ENCODE measurements around the gene PRELID3B.
"Not testable (repeated sequence)": the region's sequence is repeated elsewhere in the genome, so short reads cannot be mapped to it uniquely, and the experiment has no call there.

Gene PRELID3B

GRCh38 chr20:59064214-59064722 lies 21.7 kb upstream of the PRELID3B start:
- Mint-ChIP-seq H3K4me3 (no peak overlapping the region), H3K27ac (no peak overlapping the region), H3K9me3 (no peaks in the 10 kb centered on the region), H3K27me3 (peaks cover 25% of the 10 kb centered on the region), H3K4me1 (no peaks in the 10 kb centered on the region)
- ATAC-seq (no peak), DNase-seq (no peak)

- no peak for DNase-seq
- H3K27me3 Mint-ChIP-seq = peaks cover 25% of the 10 kb centered on the region
- H3K4me3 Mint-ChIP-seq = no peak overlapping the region
- H3K4me1 Mint-ChIP-seq = no peaks in the 10 kb centered on the region
- H3K9me3 Mint-ChIP-seq = no peaks in the 10 kb centered on the region
- ATAC-seq = no peak
- no peak overlapping the region for H3K27ac Mint-ChIP-seq
These were observed 21.0 kb upstream of the PRELID3B start for GRCh38 chr20:59063358-59064213.

DNA sequence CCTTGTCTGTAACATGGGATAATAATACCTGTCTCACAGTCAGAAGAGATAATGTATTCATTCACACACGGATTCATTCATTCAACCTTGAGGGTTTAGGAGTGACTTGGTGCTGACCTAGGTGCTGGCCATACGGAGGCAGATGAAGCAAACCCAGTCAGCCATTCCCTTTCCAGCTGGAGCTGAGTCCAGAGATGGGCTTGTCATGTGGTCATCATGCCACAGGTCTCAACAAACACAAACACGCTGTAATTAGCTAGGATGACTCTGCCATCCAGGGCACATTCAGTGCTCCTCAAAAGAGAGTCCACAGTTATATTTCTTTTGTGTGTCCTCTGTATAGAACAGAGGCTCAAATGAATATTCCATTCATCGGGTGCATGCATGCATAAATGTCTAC lies 19.5 kb upstream of the PRELID3B start:
- Mint-ChIP-seq H3K27ac (no peak overlapping the region), H3K27me3 (peaks cover 17% of the 10 kb centered on the region), H3K4me1 (no peaks in the 10 kb centered on the region), H3K4me3 (no peak overlapping the region), H3K9me3 (no peaks in the 10 kb centered on the region)
- DNase-seq (no peak), ATAC-seq (no peak)

DNA sequence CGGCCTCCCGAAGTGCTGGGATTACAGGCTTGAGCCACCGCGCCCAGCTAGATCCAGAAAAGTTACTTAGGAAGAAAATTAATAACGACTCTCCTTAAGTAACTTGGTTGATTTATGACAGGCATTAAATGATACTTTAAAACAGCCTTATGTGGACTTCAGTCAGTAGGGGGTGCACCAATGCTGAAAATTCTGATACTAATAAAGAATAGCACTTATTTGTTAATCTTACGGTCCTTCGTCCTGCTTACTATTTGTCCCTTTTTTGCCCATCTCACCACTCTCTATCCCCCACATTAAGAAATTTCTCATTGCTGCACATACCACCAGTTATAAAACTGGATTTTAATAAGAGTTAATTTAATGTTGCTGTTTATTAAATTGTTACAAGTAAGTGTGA lies 12.7 kb upstream of the PRELID3B start:
- no peaks in the 10 kb centered on the region for H3K9me3 Mint-ChIP-seq
- no peak overlapping the region for H3K4me3 Mint-ChIP-seq
- DNase-seq = no peak
- ATAC-seq = no peak
- H3K27ac Mint-ChIP-seq = no peak overlapping the region
- no peaks in the 10 kb centered on the region for H3K4me1 Mint-ChIP-seq
- peaks cover 21% of the 10 kb centered on the region for H3K27me3 Mint-ChIP-seq

- ATAC-seq = no peak
- no peak for DNase-seq
- H3K9me3 Mint-ChIP-seq = no peaks in the 10 kb centered on the region
- no peak overlapping the region for H3K4me3 Mint-ChIP-seq
- H3K27ac Mint-ChIP-seq = no peak overlapping the region
- peaks cover 19% of the 10 kb centered on the region for H3K4me1 Mint-ChIP-seq
- H3K27me3 Mint-ChIP-seq = peaks cover 35% of the 10 kb centered on the region
These were observed 9.1 kb upstream of the PRELID3B start for GRCh38 chr20:59051666-59052185.

DNA sequence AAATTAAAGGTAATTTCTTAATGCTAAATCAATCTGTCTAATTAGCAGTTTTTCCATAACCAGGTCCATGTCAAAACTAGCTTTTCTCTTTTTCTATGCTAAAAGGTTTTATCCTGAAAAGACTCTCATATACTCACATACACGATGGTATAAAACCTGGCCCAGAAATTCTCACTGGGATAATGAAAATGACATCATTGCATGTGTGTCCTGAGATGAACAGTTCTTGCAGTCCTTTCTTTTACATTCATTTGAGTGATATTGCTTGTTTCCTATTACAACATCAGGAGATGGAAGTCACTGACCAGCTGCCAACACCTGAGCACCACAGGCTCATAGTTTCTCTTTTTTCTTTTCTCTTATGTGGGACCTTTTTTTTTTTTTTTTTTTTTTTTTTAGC lies 7.9 kb upstream of the PRELID3B start:
- ATAC-seq (no peak), DNase-seq (no peak)
- no peak overlapping the region for H3K4me3 Mint-ChIP-seq
- peaks cover 35% of the 10 kb centered on the region for H3K27me3 Mint-ChIP-seq
- peak overlapping the region in 1 of 2 donors; percentile 59 for H3K27ac Mint-ChIP-seq
- H3K9me3 Mint-ChIP-seq = no peaks in the 10 kb centered on the region
- H3K4me1 Mint-ChIP-seq = peaks cover 19% of the 10 kb centered on the region

GRCh38 chr20:59048681-59049030 lies 6.1 kb upstream of the PRELID3B start:
- Mint-ChIP-seq H3K27me3 (peaks cover 26% of the 10 kb centered on the region), H3K27ac (no peak overlapping the region), H3K4me1 (peaks cover 24% of the 10 kb centered on the region), H3K9me3 (no peaks in the 10 kb centered on the region), H3K4me3 (no peak overlapping the region)
- ATAC-seq (no peak), DNase-seq (no peak)

- H3K4me1 Mint-ChIP-seq = peaks cover 29% of the 10 kb centered on the region
- peak; percentile 42 for ATAC-seq
- DNase-seq = no peak
- H3K9me3 Mint-ChIP-seq = no peaks in the 10 kb centered on the region
- H3K27ac Mint-ChIP-seq = peak overlapping the region in 1 of 2 donors; percentile 18
- H3K27me3 Mint-ChIP-seq = peaks cover 26% of the 10 kb centered on the region
- H3K4me3 Mint-ChIP-seq = no peak overlapping the region
These were observed 5.5 kb upstream of the PRELID3B start for GRCh38 chr20:59047938-59048680.

DNA sequence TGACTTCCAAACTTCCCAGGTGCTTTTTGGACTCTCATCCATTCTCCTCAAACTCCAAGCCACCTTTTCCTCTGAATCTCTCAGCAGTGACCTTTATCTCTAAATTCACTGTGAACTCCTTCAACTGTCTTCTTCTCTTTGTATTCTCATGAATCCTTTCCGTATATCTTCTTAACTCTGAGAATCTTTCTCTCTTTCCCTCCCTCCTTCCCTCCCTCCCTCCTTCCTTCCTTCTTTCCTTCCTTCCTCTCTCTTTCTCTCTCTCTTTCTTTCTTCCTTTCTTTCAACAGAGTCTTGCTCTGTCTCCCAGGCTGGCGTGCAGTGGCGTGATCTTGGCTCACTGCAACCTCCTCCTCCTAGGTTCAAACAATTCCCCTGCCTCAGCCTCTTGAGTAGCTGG lies 4.3 kb upstream of the PRELID3B start:
- Mint-ChIP-seq H3K27ac (peak overlapping the region in 1 of 2 donors; percentile 9), H3K4me3 (no peak overlapping the region), H3K27me3 (peaks cover 22% of the 10 kb centered on the region)

GRCh38 chr20:59044796-59045195 lies 2.2 kb upstream of the PRELID3B start:
- DNase-seq = no peak
- Mint-ChIP-seq H3K4me3 (no peak overlapping the region), H3K27me3 (peaks cover 8% of the 10 kb centered on the region)

More for the DNA sequence above, 4.3 kb upstream of the PRELID3B start:
- Mint-ChIP-seq H3K9me3 (no peaks in the 10 kb centered on the region), H3K4me1 (peaks cover 32% of the 10 kb centered on the region)
- ATAC-seq (no peak), DNase-seq (no peak)

GRCh38 chr20:59044295-59044694 lies 1.7 kb upstream of the PRELID3B start:
- no peak overlapping the region for H3K27ac Mint-ChIP-seq
- peaks cover 3% of the 10 kb centered on the region for H3K27me3 Mint-ChIP-seq
- ATAC-seq (no peak), DNase-seq (no peak)
- no peaks in the 10 kb centered on the region for H3K9me3 Mint-ChIP-seq
- H3K4me3 Mint-ChIP-seq = no peak overlapping the region
- H3K4me1 Mint-ChIP-seq = peaks cover 46% of the 10 kb centered on the region

More at GRCh38 chr20:59044796-59045195, 2.2 kb upstream of the PRELID3B start:
- Mint-ChIP-seq H3K4me1 (peaks cover 46% of the 10 kb centered on the region), H3K9me3 (no peaks in the 10 kb centered on the region), H3K27ac (no peak overlapping the region)
- no peak for ATAC-seq

GRCh38 chr20:59043698-59044097 lies 1.1 kb upstream of the PRELID3B start:
- ATAC-seq (no peak), DNase-seq (no peak)
- H3K27ac Mint-ChIP-seq = peak overlapping the region in 1 of 2 donors; percentile 55
- H3K4me3 Mint-ChIP-seq = peak overlapping the region; percentile 83 to 95
- peaks cover 51% of the 10 kb centered on the region for H3K4me1 Mint-ChIP-seq
- H3K27me3 Mint-ChIP-seq = no peaks in the 10 kb centered on the region
- no peaks in the 10 kb centered on the region for H3K9me3 Mint-ChIP-seq

DNA sequence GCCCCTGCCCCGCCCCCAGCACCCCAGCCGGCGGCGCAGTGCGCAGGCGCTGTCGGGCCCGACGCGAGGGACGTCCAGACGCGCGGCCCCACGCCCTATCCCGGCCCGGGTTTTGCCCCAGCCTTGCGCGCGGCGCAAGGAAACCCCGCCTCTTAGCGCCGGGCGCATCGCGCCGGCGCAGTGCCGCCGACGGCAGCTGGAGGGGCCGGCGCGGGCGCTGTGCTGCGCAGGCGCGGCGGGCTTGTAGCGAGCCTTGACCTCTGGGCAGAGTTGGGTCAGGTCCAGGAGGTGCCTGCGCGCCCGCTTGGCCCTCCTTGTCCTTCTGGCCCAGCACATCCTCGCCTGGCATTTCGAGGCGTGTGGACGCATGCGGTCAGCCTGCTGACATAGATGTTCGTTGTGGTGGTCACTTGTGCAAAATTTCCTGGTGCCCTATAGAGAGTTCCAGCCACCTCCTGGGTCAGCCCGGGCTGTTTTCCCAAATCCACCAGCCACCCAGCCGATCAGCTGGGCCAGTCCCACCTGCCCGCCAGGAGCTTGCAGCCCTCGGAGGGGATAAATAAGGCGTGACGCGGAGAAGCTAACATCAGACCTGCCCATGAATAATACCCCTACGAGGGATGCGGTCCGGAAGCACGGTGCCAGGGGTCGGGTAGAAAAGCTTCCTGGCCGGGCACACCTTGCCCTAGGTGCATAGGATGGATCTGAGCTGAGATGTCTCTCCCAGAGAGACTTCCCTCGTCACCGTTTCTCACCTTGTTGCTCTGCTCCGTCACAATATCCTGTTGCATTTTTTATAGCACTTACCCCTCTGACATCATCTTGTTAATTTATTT lies 428 bp upstream of the PRELID3B start:
- H3K9me3 Mint-ChIP-seq = no peaks in the 10 kb centered on the region
- H3K27me3 Mint-ChIP-seq = no peaks in the 10 kb centered on the region
- peaks cover 53% of the 10 kb centered on the region for H3K4me1 Mint-ChIP-seq
- H3K4me3 Mint-ChIP-seq = peak overlapping the region; percentile 83 to 95
- H3K27ac Mint-ChIP-seq = peak overlapping the region; percentile 96 to 97
- DNase-seq (peak; percentile 95 to 96), ATAC-seq (peak; percentile 97)

DNA sequence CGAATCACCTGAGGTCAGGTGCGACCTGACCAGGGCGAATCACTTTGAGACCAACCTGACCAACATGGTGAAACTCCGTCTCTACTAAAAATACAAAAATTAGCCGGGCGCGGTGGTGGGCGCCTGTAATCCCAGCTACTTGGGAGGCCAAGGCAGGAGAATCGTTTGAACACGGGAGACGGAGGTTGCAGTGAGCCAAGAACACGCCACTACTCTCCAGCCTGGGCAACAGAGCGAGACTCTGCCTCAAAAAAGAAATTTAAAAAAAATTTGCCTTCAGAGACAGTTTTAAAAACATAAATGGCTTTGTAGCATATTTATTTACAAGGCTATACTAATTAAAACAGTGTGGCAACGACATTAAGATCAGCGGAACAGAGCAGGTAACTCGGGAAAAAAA lies 1.1 kb downstream of the PRELID3B start:
- not testable (repeated sequence) for ATAC-seq, DNase-seq, H3K27me3 Mint-ChIP-seq, H3K9me3 Mint-ChIP-seq
- peaks cover 64% of the 10 kb centered on the region for H3K4me1 Mint-ChIP-seq
- peak overlapping the region; percentile 75 to 79 for H3K27ac Mint-ChIP-seq
- H3K4me3 Mint-ChIP-seq = peak overlapping the region; percentile 83 to 95

GRCh38 chr20:59040667-59041066 lies 1.9 kb downstream of the PRELID3B start:
- Mint-ChIP-seq H3K27ac (peak overlapping the region; percentile 29 to 54), H3K9me3 (no peaks in the 10 kb centered on the region), H3K4me3 (peak overlapping the region; percentile 83 to 95), H3K4me1 (peaks cover 72% of the 10 kb centered on the region), H3K27me3 (no peaks in the 10 kb centered on the region)
- no peak for DNase-seq
- no peak for ATAC-seq
